NCI-H1436 treated with DMSO at 0.1 percent for 48 hours (cell line): Measurements from ENCODE around the gene PHC2.

Experiments used
- DNase-seq: peaks from one replicate; lab custom pipeline; 2025; lab: John Stamatoyannopoulos, UW

The PHC2 gene

GRCh38 chr1:33430692-33431593 is at the start of gene PHC2:
TSS of gene PHC2 (minus strand) at chr1:33431095. CDS start at chr1:33375539, 55,556 bp downstream.
- peak; percentile 94 for DNase-seq

- DNase-seq = no peak
Measured at GRCh38 chr1:33477451-33477850, 46.6 kb upstream of the PHC2 start.

- DNase-seq = no peak
Measured at GRCh38 chr1:33473900-33474299, 43.0 kb upstream of the PHC2 start.

- peak; percentile 94 for DNase-seq
Measured at GRCh38 chr1:33472269-33472980, 41.5 kb upstream of the PHC2 start, which contains the start of gene ZSCAN20. TSS of gene ZSCAN20 (plus strand) at chr1:33472645. CDS start at chr1:33479289, 6,644 bp downstream.

- no peak for DNase-seq
Measured at GRCh38 chr1:33471416-33471815, 40.5 kb upstream of the PHC2 start.

GRCh38 chr1:33470495-33471012 is 39.7 kb upstream of the PHC2 start:
- DNase-seq = peak; percentile 43

GRCh38 chr1:33469691-33470090 is 38.8 kb upstream of the PHC2 start:
- no peak for DNase-seq

GRCh38 chr1:33468967-33469366 is 38.1 kb upstream of the PHC2 start:
- DNase-seq = no peak

GRCh38 chr1:33468531-33468930 is 37.6 kb upstream of the PHC2 start:
- no peak for DNase-seq

- DNase-seq = no peak
Measured at GRCh38 chr1:33468011-33468410, 37.1 kb upstream of the PHC2 start.

GRCh38 chr1:33466159-33466558 is 35.3 kb upstream of the PHC2 start:
- no peak for DNase-seq

- DNase-seq = no peak
Measured at GRCh38 chr1:33465316-33465715, 34.4 kb upstream of the PHC2 start.

GRCh38 chr1:33464552-33464951 is 33.7 kb upstream of the PHC2 start:
- no peak for DNase-seq

- DNase-seq = no peak
Measured at GRCh38 chr1:33462405-33463164, 31.7 kb upstream of the PHC2 start.

GRCh38 chr1:33460947-33461629 is 30.2 kb upstream of the PHC2 start:
- DNase-seq = no peak

GRCh38 chr1:33460144-33460543 is 29.2 kb upstream of the PHC2 start:
- no peak for DNase-seq

GRCh38 chr1:33459691-33460090 is 28.8 kb upstream of the PHC2 start:
- DNase-seq = no peak

GRCh38 chr1:33456502-33456886 is 25.6 kb upstream of the PHC2 start:
- DNase-seq = no peak

- DNase-seq = no peak
Measured at GRCh38 chr1:33455539-33456501, 24.9 kb upstream of the PHC2 start.

GRCh38 chr1:33454646-33455282 is 23.9 kb upstream of the PHC2 start:
- DNase-seq = no peak
